Measurements from ENCODE around the gene STK32B. TPM values are rescaled to one million over a fixed set of nuclear protein-coding genes. Genes with fewer than 3 reads are reported as not detected.

The STK32B gene
- polyA plus RNA-seq, 2 of the 4 experiments (the other 2 are of a cell fraction): 7.6 to 12.1 TPM

GRCh38 chr4:5381961-5382441, 330.7 kb downstream of the STK32B start (continued):
- TF ChIP-seq HMGXB4 (CRISPR knock-in tag; IDR thresholded peaks at IDR 0.05; ENCODE audit: borderline replicate concordance): no peak
- TF ChIP-seq EHF (CRISPR knock-in tag; IDR thresholded peaks at IDR 0.05): no peak
- peak in 1 of 2 experiments; percentile 21; a peak in 1 of 4 replicates for TF ChIP-seq CEBPB (IDR thresholded peaks at IDR 0.05)
- no peak for TF ChIP-seq POLR2AphosphoS2 (conservative IDR thresholded peaks at IDR 0.05; ENCODE audit: low read length)
- no peak for TF ChIP-seq CTCF (IDR thresholded peaks at IDR 0.05)

- Histone ChIP-seq H3K27ac (peak overlapping the region; percentile 68 to 85; a peak in 5 of 6 replicates), H3K4me2 (no peak overlapping the region), H3K9me3 (no peaks in the 10 kb centered on the region), H3K4me3 (no peak overlapping the region), H3K4me1 (peaks cover 44% of the 10 kb centered on the region)
- POLR2A ChIA-PET: no interaction called here
- WGBS (ENCODE audit: missing lambda C conversion rate): 85% methylated on average over 11 of the region's 11 CpGs
- TF ChIP-seq JUN (IDR thresholded peaks at IDR 0.05): no peak
- TF ChIP-seq CHD2 (IDR thresholded peaks at IDR 0.05; ENCODE audit: low read length, partially characterized antibody): no peak
- TF ChIP-seq EP300 (IDR thresholded peaks at IDR 0.05): no peak
- no peak for TF ChIP-seq HOXA7 (CRISPR knock-in tag; IDR thresholded peaks at IDR 0.05)
- TF ChIP-seq KDM1A (IDR thresholded peaks at IDR 0.05; ENCODE audit: low read depth): no peak
- TF ChIP-seq NPAS2 (CRISPR knock-in tag; IDR thresholded peaks at IDR 0.05; ENCODE audit: borderline replicate concordance): no peak
- TF ChIP-seq RNF2 (IDR thresholded peaks at IDR 0.05; ENCODE audit: borderline replicate concordance, low read depth): no peak
- TF ChIP-seq ATOH8 (CRISPR knock-in tag; IDR thresholded peaks at IDR 0.05; ENCODE audit: low read depth): no peak
- no peak for TF ChIP-seq EHMT2 (IDR thresholded peaks at IDR 0.05; ENCODE audit: low read depth)
- TF ChIP-seq TP53 (CRISPR knock-in tag; IDR thresholded peaks at IDR 0.05): no peak
- TF ChIP-seq MAX (IDR thresholded peaks at IDR 0.05): no peak
- no peak for TF ChIP-seq BCL3 (IDR thresholded peaks at IDR 0.05)
- no peak for TF ChIP-seq HOXB13 (CRISPR knock-in tag; IDR thresholded peaks at IDR 0.05; ENCODE audit: low read depth)
- no peak for TF ChIP-seq HMGXB4 (CRISPR knock-in tag; IDR thresholded peaks at IDR 0.05; ENCODE audit: borderline replicate concordance)
- ATAC-seq (no peak), DNase-seq (ENCODE audit: low read depth in 1 of 2, low spot score in 1 of 2) (no peak), FAIRE-seq (no peak)
- CTCF ChIA-PET: interaction anchor here (0.6 to 1.0 kb wide), 3 partner anchors 16 to 406 kb away, joined by 3 to 4 read pairs (median 3); no protein-coding TSS in a partner anchor
Observed at GRCh38 chr4:5383191-5383980, 332.1 kb downstream of the STK32B start.

Data from A549 (cell line).